Right hindlimb (tissue), 1 donor: Measurements from ENCODE around the gene BMPR1B.

ENCODE experiments used
- DNase-seq: peaks from one replicate; pipeline ENCODE4 v3.0.0-alpha.2; 2018

BMPR1B gene

GRCh38 chr4:95198961-95199360, 441.2 kb downstream of the BMPR1B start:
- no peak for DNase-seq

GRCh38 chr4:95204267-95204844, 446.6 kb downstream of the BMPR1B start:
- no peak for DNase-seq

- no peak for DNase-seq
These were observed 447.1 kb downstream of the BMPR1B start for GRCh38 chr4:95204873-95205272.
